ENCODE data around the gene KLRC2.
"Not testable (repeated sequence)": the region's sequence is repeated elsewhere in the genome, so short reads cannot be mapped to it uniquely, and the experiment has no call there.

KLRC2 gene

DNA sequence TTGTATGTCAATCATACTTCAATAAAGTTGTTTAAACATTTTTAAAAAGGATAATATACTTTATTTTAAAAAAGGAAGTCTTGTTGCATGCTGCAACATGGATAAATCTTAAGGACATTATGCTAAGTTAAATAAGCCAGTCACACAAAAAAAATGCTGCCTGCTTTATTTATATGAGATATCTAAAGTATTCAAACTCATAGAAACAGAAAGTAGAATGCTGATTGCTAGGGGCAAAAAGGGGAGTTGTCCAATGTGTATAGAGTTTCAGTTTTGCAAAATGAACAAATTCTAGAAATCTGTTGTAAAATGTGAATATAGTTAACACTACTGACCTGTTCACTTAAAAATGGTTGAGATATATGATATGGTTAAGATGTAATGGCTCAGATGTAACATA lies 35.0 kb downstream of the KLRC2 start:
- no peak for TF ChIP-seq POLR2A (IDR thresholded peaks at IDR 0.05; ENCODE audit: extremely low read depth, insufficient read length)
- TF ChIP-seq, protein P1, sequence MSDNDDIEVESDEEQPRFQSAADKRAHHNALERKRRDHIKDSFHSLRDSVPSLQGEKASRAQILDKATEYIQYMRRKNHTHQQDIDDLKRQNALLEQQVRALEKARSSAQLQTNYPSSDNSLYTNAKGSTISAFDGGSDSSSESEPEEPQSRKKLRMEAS (IDR thresholded peaks at IDR 0.05; ENCODE audit: low read depth, low read length), result no peak
- TF ChIP-seq, protein P2, sequence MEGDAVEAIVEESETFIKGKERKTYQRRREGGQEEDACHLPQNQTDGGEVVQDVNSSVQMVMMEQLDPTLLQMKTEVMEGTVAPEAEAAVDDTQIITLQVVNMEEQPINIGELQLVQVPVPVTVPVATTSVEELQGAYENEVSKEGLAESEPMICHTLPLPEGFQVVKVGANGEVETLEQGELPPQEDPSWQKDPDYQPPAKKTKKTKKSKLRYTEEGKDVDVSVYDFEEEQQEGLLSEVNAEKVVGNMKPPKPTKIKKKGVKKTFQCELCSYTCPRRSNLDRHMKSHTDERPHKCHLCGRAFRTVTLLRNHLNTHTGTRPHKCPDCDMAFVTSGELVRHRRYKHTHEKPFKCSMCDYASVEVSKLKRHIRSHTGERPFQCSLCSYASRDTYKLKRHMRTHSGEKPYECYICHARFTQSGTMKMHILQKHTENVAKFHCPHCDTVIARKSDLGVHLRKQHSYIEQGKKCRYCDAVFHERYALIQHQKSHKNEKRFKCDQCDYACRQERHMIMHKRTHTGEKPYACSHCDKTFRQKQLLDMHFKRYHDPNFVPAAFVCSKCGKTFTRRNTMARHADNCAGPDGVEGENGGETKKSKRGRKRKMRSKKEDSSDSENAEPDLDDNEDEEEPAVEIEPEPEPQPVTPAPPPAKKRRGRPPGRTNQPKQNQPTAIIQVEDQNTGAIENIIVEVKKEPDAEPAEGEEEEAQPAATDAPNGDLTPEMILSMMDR (IDR thresholded peaks at IDR 0.05; ENCODE audit: low read depth, low read length), result no peak
- no peak for TF ChIP-seq MYC (IDR thresholded peaks at IDR 0.05; ENCODE audit: low read depth, low read length)
- H3K4me3 ChIP-seq (ENCODE audit: low read depth, low read length), result no peak overlapping the region
- DNase-seq (ENCODE audit: low read depth), result no peak

DNA sequence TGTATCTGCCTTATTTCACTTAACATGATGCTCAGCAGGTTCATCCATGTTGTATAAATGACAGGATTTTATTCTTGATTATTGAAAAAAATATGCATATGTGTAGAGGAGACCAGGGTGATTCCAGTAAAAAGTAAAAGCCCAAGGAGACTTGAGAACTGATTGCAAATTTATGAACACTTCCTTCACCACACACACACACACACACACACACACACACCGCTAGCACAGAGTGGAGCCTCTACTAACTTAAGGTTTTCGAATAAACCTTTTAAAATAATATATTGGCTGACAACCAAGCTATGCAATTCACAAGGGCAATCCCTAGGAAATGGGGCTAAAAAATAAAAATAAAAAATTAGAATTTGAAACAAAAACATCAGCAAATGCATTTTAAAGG lies 37.6 kb downstream of the KLRC2 start:
- no peak for DNase-seq (ENCODE audit: low read depth)
- TF ChIP-seq, protein P2 (IDR thresholded peaks at IDR 0.05; ENCODE audit: low read depth, low read length), result no peak
- TF ChIP-seq POLR2A (IDR thresholded peaks at IDR 0.05; ENCODE audit: extremely low read depth, insufficient read length) (no peak), MYC (IDR thresholded peaks at IDR 0.05; ENCODE audit: low read depth, low read length) (no peak)
- TF ChIP-seq, protein P1 (IDR thresholded peaks at IDR 0.05; ENCODE audit: low read depth, low read length), result no peak
- peak overlapping the region; percentile 69 for H3K4me3 ChIP-seq (ENCODE audit: low read depth, low read length)

DNA sequence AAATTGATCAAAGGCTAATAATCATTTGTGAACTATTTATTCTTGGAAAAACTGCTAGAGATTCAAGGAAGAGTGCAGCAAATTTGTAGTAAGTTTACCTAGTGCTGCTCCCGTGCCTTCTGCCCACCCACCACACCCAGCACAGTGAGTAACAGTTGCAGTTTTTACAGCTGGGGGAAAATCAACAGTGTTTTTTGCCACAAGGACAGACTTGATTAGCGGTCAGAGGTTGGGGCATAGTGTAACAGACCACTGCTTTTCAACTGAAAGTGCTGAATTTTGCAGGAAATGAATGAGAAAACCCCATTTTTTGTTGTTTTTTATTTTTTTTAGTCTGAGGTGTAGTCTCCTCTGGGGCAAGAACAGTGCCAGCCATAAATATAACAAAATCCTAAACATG lies 38.5 kb downstream of the KLRC2 start:
- peak; percentile 70 for DNase-seq (ENCODE audit: low read depth)
- TF ChIP-seq MYC (IDR thresholded peaks at IDR 0.05; ENCODE audit: low read depth, low read length) (no peak), POLR2A (IDR thresholded peaks at IDR 0.05; ENCODE audit: extremely low read depth, insufficient read length) (no peak)
- TF ChIP-seq, protein P1 (IDR thresholded peaks at IDR 0.05; ENCODE audit: low read depth, low read length), result no peak
- TF ChIP-seq, protein P2 (IDR thresholded peaks at IDR 0.05; ENCODE audit: low read depth, low read length), result no peak
- peak overlapping the region; percentile 69 for H3K4me3 ChIP-seq (ENCODE audit: low read depth, low read length)

DNA sequence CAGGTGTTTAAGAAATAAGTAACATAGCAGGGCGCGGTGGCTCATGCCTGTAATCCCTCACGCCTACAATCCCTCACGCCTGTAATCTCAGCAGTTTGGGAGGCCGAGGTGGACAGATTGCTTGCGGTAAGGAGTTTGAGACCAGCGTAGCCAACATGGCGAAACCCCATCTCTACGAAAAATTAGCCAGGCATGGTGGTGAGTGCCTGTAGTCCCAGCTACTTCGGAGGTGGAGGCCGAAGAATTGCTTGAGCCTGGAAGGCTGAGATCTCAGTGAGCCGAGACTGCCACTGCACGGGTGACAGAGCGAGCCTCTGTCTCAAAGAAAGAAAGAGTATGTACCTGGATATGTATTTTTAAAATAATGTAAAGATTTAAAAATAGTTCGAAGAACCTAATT lies 39.6 kb downstream of the KLRC2 start:
- H3K4me3 ChIP-seq (ENCODE audit: low read depth, low read length), result peak overlapping the region; percentile 69

DNA sequence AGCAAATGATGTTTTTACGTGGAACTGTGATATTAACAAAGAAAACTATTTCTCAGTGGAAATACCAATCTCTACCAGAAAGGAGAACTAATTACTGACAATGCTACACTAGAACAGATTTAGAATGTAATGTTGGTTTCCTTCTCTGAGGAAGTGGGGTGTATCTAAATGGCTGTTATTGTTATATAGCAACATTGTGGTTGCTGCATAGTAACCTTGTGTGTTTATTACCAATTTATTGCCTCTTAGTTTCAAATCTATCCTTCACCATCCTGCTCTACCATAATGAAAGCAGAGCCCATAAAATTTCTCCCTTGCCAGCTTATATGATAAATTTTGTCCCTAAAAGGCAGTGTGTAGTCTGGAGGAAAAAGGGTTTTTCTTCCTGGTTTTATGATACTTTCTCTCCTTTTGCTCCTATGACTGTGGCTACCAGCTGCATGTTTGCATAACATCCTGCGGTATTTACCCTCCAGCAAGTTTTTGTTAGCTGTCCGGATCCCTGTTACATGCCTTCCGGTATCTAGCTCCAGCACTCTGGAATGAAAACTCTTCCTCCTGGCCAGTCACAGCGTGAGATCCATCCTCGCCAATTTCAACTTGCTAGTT lies 40.3 kb downstream of the KLRC2 start:
- no peak for TF ChIP-seq POLR2A (IDR thresholded peaks at IDR 0.05; ENCODE audit: extremely low read depth, insufficient read length)
- TF ChIP-seq MYC (IDR thresholded peaks at IDR 0.05; ENCODE audit: low read depth, low read length), result 0 out of 2 replicates have a peak, but pooled peaks have one; percentile 12
- H3K4me3 ChIP-seq (ENCODE audit: low read depth, low read length), result peak overlapping the region; percentile 69
- DNase-seq (ENCODE audit: low read depth), result peak; percentile 90

More for the DNA sequence above, 39.6 kb downstream of the KLRC2 start:
- DNase-seq (ENCODE audit: low read depth), result peak; percentile 33

DNA sequence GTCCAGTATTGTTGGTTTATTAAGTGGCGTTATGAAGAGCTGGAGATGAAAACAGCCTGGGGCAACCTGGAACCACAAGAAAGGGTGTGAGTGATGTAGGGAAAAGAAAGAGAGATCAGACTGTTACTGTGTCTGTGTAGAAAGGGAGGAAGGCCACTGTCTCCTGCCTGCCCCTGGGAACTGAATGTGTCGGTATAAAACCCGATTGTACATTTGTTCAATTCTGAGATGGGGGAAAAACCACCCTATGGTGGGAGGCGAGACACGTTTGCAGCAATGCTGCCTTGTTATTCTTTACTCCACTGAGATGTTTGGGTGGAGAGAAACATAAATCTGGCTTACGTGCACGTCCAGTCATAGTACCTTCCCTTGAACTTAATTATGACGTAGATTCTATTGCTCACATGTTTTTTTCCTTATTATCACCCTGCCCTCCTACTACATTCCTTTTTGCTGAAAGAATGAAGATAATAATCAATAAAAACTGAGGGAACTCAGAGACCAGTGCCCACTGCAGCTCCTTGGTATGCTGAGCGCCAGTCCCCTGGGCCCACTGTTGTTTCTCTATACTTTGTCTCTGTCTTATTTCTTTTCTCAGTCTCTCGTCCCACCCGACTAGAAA lies 41.2 kb downstream of the KLRC2 start:
- H3K4me3 ChIP-seq (ENCODE audit: low read depth, low read length); DNase-seq (ENCODE audit: low read depth): not testable (repeated sequence)

DNA sequence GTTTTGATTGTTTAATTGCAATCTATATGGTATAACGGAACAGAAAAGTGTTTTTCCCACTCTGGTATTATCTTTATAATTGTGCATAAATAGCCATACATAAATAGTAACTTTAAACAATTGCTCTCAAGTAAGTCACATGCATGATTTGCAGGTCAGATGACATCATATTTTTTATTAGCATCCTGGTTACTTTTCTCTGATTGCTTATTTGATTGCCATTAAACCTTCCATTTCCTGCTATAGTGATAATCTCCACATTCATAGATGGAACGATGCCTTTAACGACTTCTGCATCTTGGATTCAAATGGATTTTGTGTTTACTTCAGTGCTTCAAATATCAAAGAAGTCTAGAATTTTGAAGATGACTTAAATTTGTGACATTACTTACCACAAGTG lies 42.5 kb downstream of the KLRC2 start:
- TF ChIP-seq MYC (IDR thresholded peaks at IDR 0.05; ENCODE audit: low read depth, low read length) (no peak), POLR2A (IDR thresholded peaks at IDR 0.05; ENCODE audit: extremely low read depth, insufficient read length) (no peak)
- TF ChIP-seq, protein P2 (IDR thresholded peaks at IDR 0.05; ENCODE audit: low read depth, low read length), result no peak
- TF ChIP-seq, protein P1 (IDR thresholded peaks at IDR 0.05; ENCODE audit: low read depth, low read length), result no peak
- H3K4me3 ChIP-seq (ENCODE audit: low read depth, low read length), result no peak overlapping the region
- DNase-seq (ENCODE audit: low read depth), result no peak

All from NB4 (cell line).